OCI-M2 (cell line): ENCODE measurements around the gene ARL10.

Experiments
- DNase-seq: peaks from one replicate; lab custom pipeline; 2025; ENCODE audit not compliant: unreplicated experiment; lab: John Stamatoyannopoulos, UW

Gene ARL10

GRCh38 chr5:176365351-176366231, at the start of gene ARL10:
ARL10 (plus strand) TSS chr5:176365487; CDS start chr5:176365564, 77 bp downstream.
- DNase-seq = no peak

GRCh38 chr5:176317534-176318374, 47.5 kb upstream of the ARL10 start:
- no peak for DNase-seq

GRCh38 chr5:176319827-176320554, 45.3 kb upstream of the ARL10 start:
- no peak for DNase-seq

- no peak for DNase-seq
Measured at GRCh38 chr5:176320577-176320976, 44.7 kb upstream of the ARL10 start.

GRCh38 chr5:176334031-176334770, 31.1 kb upstream of the ARL10 start:
- no peak for DNase-seq

- DNase-seq = no peak
Measured at GRCh38 chr5:176337913-176338312, 27.4 kb upstream of the ARL10 start.

GRCh38 chr5:176339304-176339703, 26.0 kb upstream of the ARL10 start:
- DNase-seq = no peak

- DNase-seq = no peak
Measured at GRCh38 chr5:176341325-176342157, 23.7 kb upstream of the ARL10 start.

- DNase-seq = no peak
Measured at GRCh38 chr5:176342158-176342483, 23.2 kb upstream of the ARL10 start.

- no peak for DNase-seq
Measured at GRCh38 chr5:176342766-176343458, 22.4 kb upstream of the ARL10 start.

- DNase-seq = no peak
Measured at GRCh38 chr5:176350416-176350815, 14.9 kb upstream of the ARL10 start.

- DNase-seq = no peak
Measured at GRCh38 chr5:176352116-176352878, 13.0 kb upstream of the ARL10 start.

GRCh38 chr5:176353533-176353932, 11.8 kb upstream of the ARL10 start:
- DNase-seq = no peak

GRCh38 chr5:176355400-176356178, 9.7 kb upstream of the ARL10 start:
- no peak for DNase-seq

GRCh38 chr5:176356179-176356566, 9.1 kb upstream of the ARL10 start:
- DNase-seq = no peak

- no peak for DNase-seq
Measured at GRCh38 chr5:176359658-176360057, 5.6 kb upstream of the ARL10 start.

GRCh38 chr5:176360894-176361436, 4.3 kb upstream of the ARL10 start:
- DNase-seq = no peak
